Measurements from ENCODE around the gene DPP10.

DPP10 gene

GRCh38 chr2:115122701-115123100 is 680.3 kb downstream of the DPP10 start:
- TF ChIP-seq EZH2 (IDR thresholded peaks at IDR 0.05; ENCODE audit: borderline replicate concordance, low read depth, low read length, severe bottlenecking) (no peak), CTCF (IDR thresholded peaks at IDR 0.05; ENCODE audit: borderline replicate concordance, extremely low read depth, low read length, poor library complexity, severe bottlenecking) (no peak)
- Histone ChIP-seq H3K9ac (ENCODE audit: low read depth, low read length) (no peak overlapping the region), H3K27me3 (ENCODE audit: insufficient read depth, low read length, poor library complexity) (no peaks in the 10 kb centered on the region), H2AFZ (ENCODE audit: low read depth, low read length) (no peak overlapping the region), H3K9me3 (ENCODE audit: insufficient read depth, low read length, severe bottlenecking) (no peaks in the 10 kb centered on the region), H3K4me2 (ENCODE audit: insufficient read depth, low read length) (no peak overlapping the region), H3K79me2 (ENCODE audit: insufficient read depth, low read length) (no peaks in the 10 kb centered on the region), H3K4me3 (ENCODE audit: low read depth in 1 of 2, low read length in 2 of 2) (no peak overlapping the region), H4K20me1 (ENCODE audit: insufficient read depth, low read length) (no peaks in the 10 kb centered on the region), H3K4me1 (ENCODE audit: insufficient read depth, low read length) (no peaks in the 10 kb centered on the region), H3K36me3 (ENCODE audit: insufficient read depth, low read length) (no peaks in the 10 kb centered on the region), H3K27ac (ENCODE audit: low read length) (no peak overlapping the region)
- ATAC-seq (ENCODE audit: insufficient read depth, low read depth) (no peak), DNase-seq (no peak)

GRCh38 chr2:115124817-115125216 is 682.4 kb downstream of the DPP10 start:
- no peak for TF ChIP-seq EZH2 (IDR thresholded peaks at IDR 0.05; ENCODE audit: borderline replicate concordance, low read depth, low read length, severe bottlenecking)
- TF ChIP-seq CTCF (IDR thresholded peaks at IDR 0.05; ENCODE audit: borderline replicate concordance, extremely low read depth, low read length, poor library complexity, severe bottlenecking) = no peak
- Histone ChIP-seq H3K4me2 (ENCODE audit: insufficient read depth, low read length) (no peak overlapping the region), H3K9me3 (ENCODE audit: insufficient read depth, low read length, severe bottlenecking) (no peaks in the 10 kb centered on the region), H3K36me3 (ENCODE audit: insufficient read depth, low read length) (no peaks in the 10 kb centered on the region), H3K27me3 (ENCODE audit: insufficient read depth, low read length, poor library complexity) (no peaks in the 10 kb centered on the region), H3K9ac (ENCODE audit: low read depth, low read length) (no peak overlapping the region), H3K4me1 (ENCODE audit: insufficient read depth, low read length) (no peaks in the 10 kb centered on the region), H3K79me2 (ENCODE audit: insufficient read depth, low read length) (no peaks in the 10 kb centered on the region), H4K20me1 (ENCODE audit: insufficient read depth, low read length) (no peaks in the 10 kb centered on the region), H3K4me3 (ENCODE audit: low read depth in 1 of 2, low read length in 2 of 2) (no peak overlapping the region), H3K27ac (ENCODE audit: low read length) (no peak overlapping the region), H2AFZ (ENCODE audit: low read depth, low read length) (no peak overlapping the region)
- no peak for DNase-seq
- ATAC-seq (ENCODE audit: insufficient read depth, low read depth) = no peak

- H2AFZ ChIP-seq (ENCODE audit: low read depth, low read length) = no peak overlapping the region
- no peak overlapping the region for H3K4me2 ChIP-seq (ENCODE audit: insufficient read depth, low read length)
- no peak overlapping the region for H3K9ac ChIP-seq (ENCODE audit: low read depth, low read length)
- ATAC-seq (ENCODE audit: insufficient read depth, low read depth) (no peak), DNase-seq (no peak)
- no peaks in the 10 kb centered on the region for H3K27me3 ChIP-seq (ENCODE audit: insufficient read depth, low read length, poor library complexity)
- H3K27ac ChIP-seq (ENCODE audit: low read length) = no peak overlapping the region
- H3K4me3 ChIP-seq (ENCODE audit: low read depth in 1 of 2, low read length in 2 of 2) = no peak overlapping the region
- H3K9me3 ChIP-seq (ENCODE audit: insufficient read depth, low read length, severe bottlenecking) = no peaks in the 10 kb centered on the region
- no peaks in the 10 kb centered on the region for H3K79me2 ChIP-seq (ENCODE audit: insufficient read depth, low read length)
- no peaks in the 10 kb centered on the region for H3K4me1 ChIP-seq (ENCODE audit: insufficient read depth, low read length)
- TF ChIP-seq EZH2 (IDR thresholded peaks at IDR 0.05; ENCODE audit: borderline replicate concordance, low read depth, low read length, severe bottlenecking) = no peak
- no peak for TF ChIP-seq CTCF (IDR thresholded peaks at IDR 0.05; ENCODE audit: borderline replicate concordance, extremely low read depth, low read length, poor library complexity, severe bottlenecking)
- H3K36me3 ChIP-seq (ENCODE audit: insufficient read depth, low read length) = no peaks in the 10 kb centered on the region
- no peaks in the 10 kb centered on the region for H4K20me1 ChIP-seq (ENCODE audit: insufficient read depth, low read length)
Measured at GRCh38 chr2:115129536-115129935, 687.1 kb downstream of the DPP10 start.

- Histone ChIP-seq H3K4me2 (ENCODE audit: insufficient read depth, low read length) (no peak overlapping the region), H3K27me3 (ENCODE audit: insufficient read depth, low read length, poor library complexity) (no peaks in the 10 kb centered on the region), H3K79me2 (ENCODE audit: insufficient read depth, low read length) (no peaks in the 10 kb centered on the region), H3K27ac (ENCODE audit: low read length) (no peak overlapping the region), H4K20me1 (ENCODE audit: insufficient read depth, low read length) (no peaks in the 10 kb centered on the region), H3K9me3 (ENCODE audit: insufficient read depth, low read length, severe bottlenecking) (no peaks in the 10 kb centered on the region), H3K9ac (ENCODE audit: low read depth, low read length) (no peak overlapping the region), H3K4me1 (ENCODE audit: insufficient read depth, low read length) (no peaks in the 10 kb centered on the region), H3K4me3 (ENCODE audit: low read depth in 1 of 2, low read length in 2 of 2) (no peak overlapping the region), H3K36me3 (ENCODE audit: insufficient read depth, low read length) (no peaks in the 10 kb centered on the region), H2AFZ (ENCODE audit: low read depth, low read length) (no peak overlapping the region)
- ATAC-seq (ENCODE audit: insufficient read depth, low read depth) (no peak), DNase-seq (no peak)
- TF ChIP-seq EZH2 (IDR thresholded peaks at IDR 0.05; ENCODE audit: borderline replicate concordance, low read depth, low read length, severe bottlenecking) = no peak
- TF ChIP-seq CTCF (IDR thresholded peaks at IDR 0.05; ENCODE audit: borderline replicate concordance, extremely low read depth, low read length, poor library complexity, severe bottlenecking) = no peak
Measured at GRCh38 chr2:115160531-115161080, 718.2 kb downstream of the DPP10 start.

Measured in DND-41 (cell line).